Measurements from ENCODE around the gene GZF1. TPM values are rescaled to one million over a fixed set of nuclear protein-coding genes. Genes with fewer than 3 reads are reported as not detected.

The GZF1 gene
- total RNA-seq (2014; rRNA removed; shearing (Covaris generic)) = 5.8 and 8.1 TPM in 2 replicates

- DNase-seq (ENCODE audit: low read depth) = peak; percentile 98
These were observed at the start of gene GZF1 for GRCh38 chr20:23361476-23362391. Gene GZF1, plus strand, starts transcription at chr20:23362182. Its CDS starts 2,202 bp downstream, at chr20:23364384.

- DNase-seq (ENCODE audit: low read depth) = no peak
These were observed 48.7 kb upstream of the GZF1 start for GRCh38 chr20:23313271-23313670.

- no peak for DNase-seq (ENCODE audit: low read depth)
These were observed 47.3 kb upstream of the GZF1 start for GRCh38 chr20:23314699-23315098.

GRCh38 chr20:23315099-23315498, 46.9 kb upstream of the GZF1 start:
- no peak for DNase-seq (ENCODE audit: low read depth)

- no peak for DNase-seq (ENCODE audit: low read depth)
These were observed 45.4 kb upstream of the GZF1 start for GRCh38 chr20:23316626-23317025.

- DNase-seq (ENCODE audit: low read depth) = no peak
These were observed 44.9 kb upstream of the GZF1 start for GRCh38 chr20:23317081-23317480.

- DNase-seq (ENCODE audit: low read depth) = no peak
These were observed 43.6 kb upstream of the GZF1 start for GRCh38 chr20:23318347-23318746.

- no peak for DNase-seq (ENCODE audit: low read depth)
These were observed 41.7 kb upstream of the GZF1 start for GRCh38 chr20:23320317-23320716.

- no peak for DNase-seq (ENCODE audit: low read depth)
These were observed 36.9 kb upstream of the GZF1 start for GRCh38 chr20:23325107-23325506.

GRCh38 chr20:23326774-23327173, 35.2 kb upstream of the GZF1 start:
- DNase-seq (ENCODE audit: low read depth) = no peak

- DNase-seq (ENCODE audit: low read depth) = no peak
These were observed 34.2 kb upstream of the GZF1 start for GRCh38 chr20:23327617-23328333.

- DNase-seq (ENCODE audit: low read depth) = peak; percentile 57
These were observed 30.3 kb upstream of the GZF1 start for GRCh38 chr20:23331450-23332350.

GRCh38 chr20:23332467-23332866, 29.5 kb upstream of the GZF1 start:
- DNase-seq (ENCODE audit: low read depth) = no peak

- DNase-seq (ENCODE audit: low read depth) = no peak
These were observed 27.9 kb upstream of the GZF1 start for GRCh38 chr20:23334111-23334510.

GRCh38 chr20:23335521-23335920, 26.5 kb upstream of the GZF1 start:
- no peak for DNase-seq (ENCODE audit: low read depth)

GRCh38 chr20:23336476-23336875, 25.5 kb upstream of the GZF1 start:
- DNase-seq (ENCODE audit: low read depth) = no peak

- no peak for DNase-seq (ENCODE audit: low read depth)
These were observed 24.7 kb upstream of the GZF1 start for GRCh38 chr20:23337312-23337711.

- DNase-seq (ENCODE audit: low read depth) = no peak
These were observed 22.0 kb upstream of the GZF1 start for GRCh38 chr20:23339986-23340385.

GRCh38 chr20:23340524-23340923, 21.5 kb upstream of the GZF1 start:
- DNase-seq (ENCODE audit: low read depth) = peak; percentile 72

GRCh38 chr20:23341073-23341472, 20.9 kb upstream of the GZF1 start:
- no peak for DNase-seq (ENCODE audit: low read depth)

- no peak for DNase-seq (ENCODE audit: low read depth)
These were observed 18.4 kb upstream of the GZF1 start for GRCh38 chr20:23343590-23343989.

GRCh38 chr20:23344336-23344735, 17.6 kb upstream of the GZF1 start:
- DNase-seq (ENCODE audit: low read depth) = no peak

Data from Daoy (cell line).